K562 (cell line): ENCODE measurements around the gene DPP9.

Experiments
- ATF2 ChIP-seq: sonication (generic); formaldehyde crosslinking; IDR thresholded peaks from 2 replicates; pipeline ENCODE4 v1.8.1; 2022; ENCODE audit warnings: missing genetic modification reagents
- CXXC5 ChIP-seq: fragments of 250-450 bp; sonication (Bioruptor Pico); IDR thresholded peaks from 2 replicates; pipeline ENCODE4 v1.8.0; 2022; ENCODE audit warnings: inconsistent platforms, mild to moderate bottlenecking, moderate library complexity
- FOXO4 ChIP-seq: fragments of 450-650 bp; formaldehyde crosslinking; IDR thresholded peaks from 2 replicates; pipeline ENCODE4 v1.4.0; 2020; ENCODE audit warnings: mild to moderate bottlenecking, moderate library complexity
- POLR2A ChIP-seq: fragments of 450-650 bp; conservative IDR thresholded peaks from 2 replicates; pipeline ENCODE4 v1.6.1; 2016
- POLR2H ChIP-seq: IDR thresholded peaks from 2 replicates; pipeline ENCODE4 v1.6.1; 2016; ENCODE audit warnings: missing genetic modification characterization, low read depth, mild to moderate bottlenecking, control low read depth, missing compliant biosample characterization, moderate library complexity
- SMC3 ChIP-seq: conservative IDR thresholded peaks from 2 replicates; pipeline ENCODE4 v1.6.1; 2011; ENCODE audit warnings: low read depth, low read length, improper control_type of control experiment; ENCODE audit not compliant: insufficient read depth
- SP1 ChIP-seq: sonication (generic); formaldehyde crosslinking; IDR thresholded peaks from 2 replicates; pipeline ENCODE4 v1.8.1; 2022; ENCODE audit warnings: mild to moderate bottlenecking, missing genetic modification reagents
- ZBTB34 ChIP-seq: fragments of 250-450 bp; sonication (Bioruptor Pico); IDR thresholded peaks from 2 replicates; pipeline ENCODE4 v1.8.0; 2021; ENCODE audit warnings: mild to moderate bottlenecking, moderate library complexity
- ZBTB49 ChIP-seq: sonication (generic); formaldehyde crosslinking; IDR thresholded peaks from 2 replicates; pipeline ENCODE4 v1.8.0; 2022; ENCODE audit warnings: missing genetic modification reagents, mild to moderate bottlenecking, borderline replicate concordance
- ZKSCAN1 ChIP-seq: fragments of 150-350 bp; IDR thresholded peaks from 2 replicates; pipeline ENCODE4 v1.6.1; 2016; ENCODE audit warnings: low read depth, low read length
- ZNF318 ChIP-seq, 2 experiments: fragments of 450-650 bp; IDR thresholded peaks; 2 replicates each; pipeline ENCODE4 v1.6.1; 2016; ENCODE audit warnings: mild to moderate bottlenecking in 2 of 2, borderline replicate concordance in 1 of 2, low read depth in 1 of 2, moderate library complexity in 1 of 2
- ZNF444 ChIP-seq: fragments of 250-450 bp; sonication (Bioruptor Pico); IDR thresholded peaks from 2 replicates; pipeline ENCODE4 v1.4.0; 2020; ENCODE audit warnings: mild to moderate bottlenecking, moderate library complexity
- ZZZ3 ChIP-seq: fragments of 450-650 bp; IDR thresholded peaks from 2 replicates; pipeline ENCODE4 v1.6.1; 2016; ENCODE audit warnings: antibody characterized with exemption, mild to moderate bottlenecking, moderate library complexity

- TF ChIP-seq ZNF318 (IDR thresholded peaks at IDR 0.05; ENCODE audit: borderline replicate concordance in 1 of 2, low read depth in 1 of 2) = no peak
- TF ChIP-seq ZNF444 (CRISPR knock-in tag) = no peak
- TF ChIP-seq CXXC5 = no peak
- no peak for TF ChIP-seq SMC3
- no peak for TF ChIP-seq ZZZ3
- TF ChIP-seq ATF2 = no peak
- no peak for TF ChIP-seq POLR2A
- no peak for TF ChIP-seq POLR2H
- no peak for TF ChIP-seq ZKSCAN1
- TF ChIP-seq ZBTB49 (CRISPR knock-in tag) = no peak
- TF ChIP-seq ZBTB34 (CRISPR knock-in tag) = no peak
- TF ChIP-seq FOXO4 = no peak
- TF ChIP-seq SP1 (CRISPR knock-in tag) = no peak
These were observed 40.7 kb upstream of the DPP9 start for GRCh38 chr19:4764393-4764660.
